Naive thymus-derived CD8-positive, alpha-beta T cell (primary cell): ENCODE results near the gene HOXA13. TPM values are rescaled to one million over a fixed set of nuclear protein-coding genes. Genes with fewer than 3 reads are reported as not detected.

ENCODE experiments used
- ATAC-seq, 2 donors: fragments of 150-1000 bp; cut with Tn5 transposase in 1 of 2; sonication (Bioruptor Pico), chemical (Tn5 transposase) in 1 of 2; 1 replicate in 1 of 2; 2 replicates in 1 of 2; pipeline ENCODE4 v1.10.0; 2021; ENCODE audit warnings: mild to moderate bottlenecking in 2 of 2, moderate library complexity in 2 of 2
- POLR2A ChIA-PET: fragments of 350-600 bp; sonication (Branson Sonifier 250); formaldehyde crosslinking; loops from one replicate; lab custom pipeline; 2021; ENCODE audit warnings: antibody characterized with exemption; lab: Charles Lee
- DNase-seq, 10 donors: peaks; one replicate each; pipeline versions ENCODE4 v3.0.0 to v3.0.0-alpha.2; 2020 to 2022
- H3K27ac Mint-ChIP-seq, 10 donors: one replicate each; pipeline ENCODE4 v1.8.0; 2020 to 2022; ENCODE audit warnings: mild to moderate bottlenecking in 10 of 10, mixed read lengths in 10 of 10, moderate library complexity in 4 of 10, inconsistent platforms in 1 of 10
- H3K27me3 Mint-ChIP-seq, 5 donors: one replicate each; pipeline ENCODE4 v1.8.0; 2021 to 2022; ENCODE audit warnings: mixed read lengths in 5 of 5
- H3K36me3 Mint-ChIP-seq, 3 donors: one replicate each; pipeline ENCODE4 v1.8.0; 2020 to 2022; ENCODE audit warnings: mixed read lengths in 3 of 3, mild to moderate bottlenecking in 2 of 3, inconsistent platforms in 1 of 3
- H3K4me1 Mint-ChIP-seq, 4 donors: one replicate each; pipeline ENCODE4 v1.8.0; 2021 to 2022; ENCODE audit warnings: mixed read lengths in 4 of 4
- H3K4me3 Mint-ChIP-seq, 10 donors: one replicate each; pipeline ENCODE4 v1.8.0; 2020 to 2022; ENCODE audit warnings: mild to moderate bottlenecking in 10 of 10, mixed read lengths in 10 of 10, moderate library complexity in 6 of 10, inconsistent platforms in 1 of 10
- H3K9me3 Mint-ChIP-seq, 9 donors: one replicate each; pipeline ENCODE4 v1.8.0; 2020 to 2022; ENCODE audit warnings: mixed read lengths in 9 of 9, mild to moderate bottlenecking in 3 of 9, inconsistent platforms in 1 of 9, moderate library complexity in 1 of 9
- polyA plus RNA-seq, 3 donors: library from polyadenylated mRNA; unstranded; fragments of 300-500 nt; fragmentation: Illumina TruSeq; gene quantifications; one replicate each; pipeline ENCODE4 v1.2.3, GENCODE V29; 2021
- total RNA-seq, 8 experiments: library from RNA in 2 of 8; stranded (reverse) in 2 of 8; gene quantifications; one replicate each; pipeline ENCODE4 v1.2.3 and lab custom pipeline; 2021 to 2026

HOXA13 gene
- total and polyA plus RNA-seq, 5 experiments from 2014 or later = not detected

DNA sequence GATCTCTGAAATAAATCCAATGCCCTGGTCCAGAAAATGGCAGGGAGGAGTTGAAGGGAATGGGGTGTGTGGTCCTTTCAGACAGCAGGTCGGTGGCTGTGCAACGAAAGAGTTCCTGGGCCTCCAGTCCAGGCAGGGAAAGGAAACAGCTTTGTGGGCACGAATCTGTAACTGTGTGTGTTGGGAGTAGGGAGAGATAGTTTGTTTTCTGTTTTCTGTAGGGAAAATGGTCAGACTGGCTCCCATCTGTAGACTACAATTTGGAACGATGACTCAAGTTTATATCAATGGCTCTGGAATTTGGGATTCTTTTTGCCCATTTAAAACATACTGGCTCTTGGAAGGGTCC lies 32.0 kb downstream of the HOXA13 start:
- H3K36me3 Mint-ChIP-seq = peaks cover 0 to 7% (median 4%) of the 10 kb centered on the region in 3 donors
- DNase-seq = peak in 1 of 10 donors; percentile 6
- H3K27me3 Mint-ChIP-seq = peaks cover 45 to 95% (median 69%) of the 10 kb centered on the region in 5 donors
- no peak for ATAC-seq
- peak overlapping the region in 3 of 10 donors; percentile 13 to 96 (median 91) for H3K27ac Mint-ChIP-seq
- POLR2A ChIA-PET = interaction anchor here (0.8 to 1.2 kb wide), 2 partner anchors 16 to 18 kb away, joined by 3 to 4 read pairs; no protein-coding TSS in a partner anchor
- peaks cover 24 to 72% (median 51%) of the 10 kb centered on the region in 4 donors for H3K4me1 Mint-ChIP-seq
- peaks cover 0 to 8% (median 0%) of the 10 kb centered on the region in 9 donors for H3K9me3 Mint-ChIP-seq
- peak overlapping the region in 4 of 10 donors; percentile 37 to 65 (median 52) for H3K4me3 Mint-ChIP-seq

DNA sequence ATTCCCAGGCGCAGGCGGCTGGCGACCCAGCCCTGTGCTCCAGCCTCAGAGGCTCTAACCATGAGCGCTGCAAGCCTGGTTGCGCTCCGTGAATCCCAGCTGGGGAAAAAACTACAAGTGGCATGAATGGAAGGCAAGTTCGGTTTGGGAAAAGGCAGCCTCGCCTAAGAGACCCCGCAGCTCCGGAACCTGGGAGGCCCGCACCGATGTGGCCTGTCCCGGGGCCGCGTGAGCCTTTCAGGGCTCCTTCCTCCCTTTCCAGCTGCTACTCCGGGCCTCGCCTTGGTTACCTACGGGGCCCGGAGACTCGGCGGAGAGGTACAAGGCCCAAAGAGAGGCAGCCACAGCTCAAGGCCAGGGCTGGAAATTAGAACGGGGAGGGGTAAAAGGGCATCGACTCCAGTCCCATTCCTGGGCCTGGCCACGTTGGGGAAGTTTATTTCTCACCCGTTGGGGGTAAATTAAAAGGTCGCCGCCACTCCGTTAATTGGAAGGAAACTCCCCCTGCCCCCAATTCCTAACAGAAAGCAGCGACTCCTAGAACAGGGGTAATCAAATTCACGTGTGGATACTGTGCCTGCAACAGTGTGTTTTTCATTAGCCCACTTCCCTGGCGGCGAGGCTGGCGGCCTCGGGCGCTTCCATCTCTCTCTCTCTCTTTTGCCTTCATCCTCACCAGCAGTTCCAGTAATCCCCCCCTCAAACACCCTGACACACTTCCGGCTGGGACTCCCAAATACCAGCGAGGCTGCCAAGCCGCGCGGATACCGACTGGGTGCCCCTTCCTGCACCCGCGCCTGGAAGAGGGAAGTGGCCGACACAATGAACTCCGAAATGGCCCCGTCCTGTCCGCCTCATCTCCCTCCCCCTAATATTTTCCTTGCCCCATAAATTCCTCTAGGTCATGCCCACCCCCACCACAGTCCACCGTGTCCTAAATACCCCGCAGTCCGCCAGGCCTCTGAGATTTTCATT lies 33.1 kb downstream of the HOXA13 start:
- Mint-ChIP-seq H3K9me3 (peaks cover 0 to 8% (median 0%) of the 10 kb centered on the region in 9 donors), H3K27me3 (peaks cover 42 to 95% (median 71%) of the 10 kb centered on the region in 5 donors), H3K4me1 (peaks cover 18 to 64% (median 44%) of the 10 kb centered on the region in 4 donors), H3K36me3 (peaks cover 0 to 2% (median 1%) of the 10 kb centered on the region in 3 donors), H3K4me3 (peak overlapping the region in 9 of 10 donors; percentile 26 to 76 (median 52)), H3K27ac (peak overlapping the region in 4 of 10 donors; percentile 7 to 88 (median 81))
- ATAC-seq (no peak), DNase-seq (no peak)
- POLR2A ChIA-PET = no interaction called here

DNA sequence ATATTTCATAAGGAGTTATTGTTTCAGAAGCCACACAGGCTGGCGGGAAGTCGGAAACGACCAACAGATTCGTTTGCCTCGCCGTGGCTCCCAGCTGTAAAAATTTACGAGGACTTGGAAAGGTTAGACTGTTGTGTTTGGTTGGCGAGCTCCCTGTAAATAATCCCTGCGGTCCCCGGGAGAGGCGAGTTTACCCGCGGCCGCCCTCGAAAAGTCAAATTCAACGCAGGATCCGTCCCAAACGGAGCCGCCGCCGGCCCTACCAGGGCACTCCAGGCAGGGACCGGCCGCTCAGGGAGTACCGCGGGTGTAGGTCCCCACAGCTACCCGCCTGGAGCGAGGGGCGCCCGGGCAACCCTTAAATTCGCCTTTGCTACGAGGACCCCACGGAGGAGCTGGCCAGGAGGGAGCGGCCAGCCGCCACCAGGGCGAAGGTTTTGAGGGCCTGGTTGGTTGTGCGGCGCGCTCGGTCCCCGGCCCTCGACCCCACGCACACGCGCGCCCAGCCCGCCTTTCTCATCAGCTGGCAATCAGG lies 33.8 kb downstream of the HOXA13 start:
- Mint-ChIP-seq H3K27ac (peak overlapping the region in 3 of 10 donors; percentile 81 to 91 (median 88)), H3K4me3 (peak overlapping the region in 8 of 10 donors; percentile 43 to 81 (median 71)), H3K36me3 (peaks cover 0 to 2% (median 0%) of the 10 kb centered on the region in 3 donors), H3K4me1 (peaks cover 17 to 60% (median 41%) of the 10 kb centered on the region in 4 donors), H3K9me3 (peaks cover 0 to 8% (median 0%) of the 10 kb centered on the region in 9 donors), H3K27me3 (peaks cover 39 to 89% (median 65%) of the 10 kb centered on the region in 5 donors)
- ATAC-seq (no peak), DNase-seq (peak in 1 of 10 donors; percentile 54)
- POLR2A ChIA-PET = interaction anchor here (0.5 kb wide), 1 partner anchor 45 kb away, joined by 3 read pairs; no protein-coding TSS in a partner anchor

GRCh38 chr7:27165089-27165995 lies 34.5 kb downstream of the HOXA13 start, which contains the start of gene HOXA9:
HOXA9 (minus strand) TSS chr7:27165537; CDS start chr7:27165457, 80 bp downstream.
- peaks cover 0 to 2% (median 0%) of the 10 kb centered on the region in 3 donors for H3K36me3 Mint-ChIP-seq
- peak within 1 kb of the TSS in 4 of 10 donors; percentile 7 to 91 (median 84) for H3K27ac Mint-ChIP-seq
- peaks cover 36 to 82% (median 61%) of the 10 kb centered on the region in 5 donors for H3K27me3 Mint-ChIP-seq
- ATAC-seq (no peak), DNase-seq (peak in 1 of 10 donors; percentile 56)
- POLR2A ChIA-PET = interaction anchor here (0.5 kb wide), 1 partner anchor 44 kb away, joined by 3 read pairs; no protein-coding TSS in a partner anchor
- H3K4me1 Mint-ChIP-seq = peaks cover 18 to 63% (median 41%) of the 10 kb centered on the region in 4 donors
- H3K9me3 Mint-ChIP-seq = peaks cover 0 to 8% (median 0%) of the 10 kb centered on the region in 9 donors
- H3K4me3 Mint-ChIP-seq = peak within 1 kb of the TSS; percentile 46 to 81 (median 66)

DNA sequence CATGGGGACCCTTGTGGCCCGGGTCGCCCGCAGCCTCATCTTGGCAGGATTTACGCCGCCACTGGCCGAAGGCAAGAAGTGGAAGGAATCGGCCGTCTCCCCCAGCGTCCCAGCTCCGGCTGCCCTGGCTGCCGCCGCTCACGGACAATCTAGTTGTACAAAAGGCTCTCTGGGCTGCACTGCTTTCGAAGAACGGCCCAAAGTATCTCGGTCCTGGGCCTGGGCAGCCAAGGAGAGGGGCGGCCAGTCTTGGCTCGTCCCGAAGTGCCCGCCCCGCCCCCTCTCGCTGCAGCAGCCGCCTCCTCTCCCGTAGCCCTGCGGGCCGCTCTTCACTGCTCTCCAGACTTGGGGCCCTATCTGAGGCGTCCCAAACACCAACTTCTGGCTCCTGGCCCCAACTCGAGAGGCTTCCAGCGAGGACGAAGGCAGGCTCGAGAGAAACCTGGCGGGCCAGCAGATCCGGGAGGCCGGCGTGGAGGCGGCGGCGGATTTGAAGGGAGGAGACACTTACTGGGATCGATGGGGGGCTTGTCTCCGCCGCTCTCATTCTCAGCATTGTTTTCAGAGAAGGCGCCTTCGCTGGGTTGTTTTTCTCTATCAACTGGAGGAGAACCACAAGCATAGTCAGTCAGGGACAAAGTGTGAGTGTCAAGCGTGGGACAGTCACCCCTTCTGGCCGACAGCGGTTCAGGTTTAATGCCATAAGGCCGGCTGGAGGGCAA lies 35.4 kb downstream of the HOXA13 start:
- POLR2A ChIA-PET = interaction anchor here (0.6 kb wide), 1 partner anchor 20 kb away, joined by 3 read pairs; the partner anchor contains the start of gene HOXA11
- peak in 1 of 10 donors; percentile 59 for DNase-seq
- Mint-ChIP-seq H3K36me3 (peaks cover 0 to 2% (median 0%) of the 10 kb centered on the region in 3 donors), H3K4me1 (peaks cover 18 to 65% (median 43%) of the 10 kb centered on the region in 4 donors), H3K27me3 (peaks cover 41 to 84% (median 63%) of the 10 kb centered on the region in 5 donors), H3K4me3 (peak overlapping the region in 9 of 10 donors; percentile 9 to 56 (median 37)), H3K9me3 (peaks cover 0 to 8% (median 0%) of the 10 kb centered on the region in 9 donors), H3K27ac (peak overlapping the region in 2 of 10 donors; percentile 63 to 91)
- no peak for ATAC-seq

- peaks cover 42 to 86% (median 68%) of the 10 kb centered on the region in 5 donors for H3K27me3 Mint-ChIP-seq
- peak overlapping the region in 6 of 10 donors; percentile 3 to 48 (median 32) for H3K4me3 Mint-ChIP-seq
- DNase-seq (no peak), ATAC-seq (no peak)
- POLR2A ChIA-PET = interaction anchor here (0.6 kb wide), 1 partner anchor 21 kb away, joined by 3 read pairs; the partner anchor contains the start of gene HOXA11
- H3K36me3 Mint-ChIP-seq = peaks cover 0 to 2% (median 0%) of the 10 kb centered on the region in 3 donors
- H3K27ac Mint-ChIP-seq = peak overlapping the region in 3 of 10 donors; percentile 5 to 63 (median 63)
- peaks cover 17 to 61% (median 44%) of the 10 kb centered on the region in 4 donors for H3K4me1 Mint-ChIP-seq
- H3K9me3 Mint-ChIP-seq = peaks cover 0 to 8% (median 0%) of the 10 kb centered on the region in 9 donors
Measured at GRCh38 chr7:27164045-27164366, 35.9 kb downstream of the HOXA13 start.

GRCh38 chr7:27163288-27164044 lies 36.4 kb downstream of the HOXA13 start:
- POLR2A ChIA-PET = interaction anchor here (1.6 kb wide), 1 partner anchor 21 kb away, joined by 3 read pairs; the partner anchor contains the start of gene HOXA11
- peaks cover 0 to 4% (median 0%) of the 10 kb centered on the region in 9 donors for H3K9me3 Mint-ChIP-seq
- H3K27ac Mint-ChIP-seq = peak overlapping the region in 2 of 10 donors; percentile 63
- ATAC-seq = no peak
- peaks cover 41 to 86% (median 67%) of the 10 kb centered on the region in 5 donors for H3K27me3 Mint-ChIP-seq
- H3K4me3 Mint-ChIP-seq = peak overlapping the region in 3 of 10 donors; percentile 45 to 46 (median 45)
- peak in 1 of 10 donors; percentile 34 for DNase-seq
- peaks cover 0 to 3% (median 0%) of the 10 kb centered on the region in 3 donors for H3K36me3 Mint-ChIP-seq
- H3K4me1 Mint-ChIP-seq = peaks cover 15 to 61% (median 42%) of the 10 kb centered on the region in 4 donors

- POLR2A ChIA-PET = interaction anchor here (0.6 to 1.6 kb wide), 2 partner anchors 22 to 217 kb away, joined by 3 to 4 read pairs; partner anchors contain the start of gene HOXA11
- Mint-ChIP-seq H3K36me3 (peaks cover 0 to 3% (median 0%) of the 10 kb centered on the region in 3 donors), H3K4me1 (peaks cover 13 to 64% (median 42%) of the 10 kb centered on the region in 4 donors), H3K27me3 (peaks cover 41 to 86% (median 67%) of the 10 kb centered on the region in 5 donors), H3K27ac (no peak overlapping the region), H3K4me3 (peak overlapping the region in 1 of 10 donors; percentile 5), H3K9me3 (peaks cover 0 to 4% (median 0%) of the 10 kb centered on the region in 9 donors)
- ATAC-seq (no peak), DNase-seq (no peak)
Measured at GRCh38 chr7:27162561-27163287, 37.2 kb downstream of the HOXA13 start.

DNA sequence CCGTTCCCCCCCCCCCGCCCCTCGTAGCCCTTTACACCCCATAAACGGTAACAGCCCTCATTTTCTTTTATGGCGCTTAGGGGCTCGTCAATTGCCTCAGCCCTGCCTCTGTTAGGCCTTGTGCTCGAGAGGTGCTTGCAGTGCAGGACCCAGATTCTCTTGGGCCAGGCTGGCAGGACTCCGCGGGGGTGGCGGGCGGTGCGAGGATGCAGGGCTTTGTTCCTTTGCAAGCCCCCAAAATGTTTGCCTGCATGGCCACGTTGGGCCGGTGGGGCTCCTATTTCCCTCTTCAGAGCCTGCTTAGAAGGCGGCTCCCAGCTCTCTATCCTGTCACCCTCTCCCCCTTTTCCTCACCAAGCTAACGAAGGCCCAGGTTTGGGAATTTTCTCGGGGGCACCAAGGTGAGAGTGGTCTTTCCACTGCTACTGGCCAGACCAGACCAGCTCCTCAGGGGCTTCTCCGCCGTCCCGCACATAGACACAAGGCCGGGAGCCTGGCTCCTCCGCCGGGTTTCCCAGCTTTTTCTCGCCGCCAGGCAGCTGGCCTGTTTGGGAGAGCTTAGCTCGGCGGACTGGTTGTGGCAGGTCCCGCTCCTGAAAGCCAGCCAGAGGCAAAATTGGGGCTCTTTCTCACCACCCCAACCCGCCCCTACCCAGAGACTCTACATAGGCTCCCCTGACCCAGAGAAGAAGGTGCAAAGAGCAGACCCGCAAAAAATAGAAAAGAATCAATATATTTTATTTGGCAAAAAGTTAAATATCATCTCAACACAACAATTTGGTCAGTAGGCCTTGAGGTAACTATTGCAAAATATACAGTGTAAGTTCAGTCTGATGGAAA lies 38.0 kb downstream of the HOXA13 start:
- peaks cover 11 to 64% (median 45%) of the 10 kb centered on the region in 4 donors for H3K4me1 Mint-ChIP-seq
- no peak for ATAC-seq
- H3K27ac Mint-ChIP-seq = no peak overlapping the region
- H3K9me3 Mint-ChIP-seq = peaks cover 0 to 4% (median 0%) of the 10 kb centered on the region in 9 donors
- POLR2A ChIA-PET = interaction anchor here (0.6 to 1.6 kb wide), 2 partner anchors 23 to 216 kb away, joined by 3 to 4 read pairs; partner anchors contain the start of gene HOXA11
- peak overlapping the region in 3 of 10 donors; percentile 18 to 38 (median 30) for H3K4me3 Mint-ChIP-seq
- peak in 2 of 10 donors; percentile 10 to 34 for DNase-seq
- H3K36me3 Mint-ChIP-seq = peaks cover 0 to 3% (median 0%) of the 10 kb centered on the region in 3 donors
- peaks cover 45 to 86% (median 67%) of the 10 kb centered on the region in 5 donors for H3K27me3 Mint-ChIP-seq
